Measurements from ENCODE around the gene LDB3. TPM values are rescaled to one million over a fixed set of nuclear protein-coding genes. Genes with fewer than 3 reads are reported as not detected.

Gene LDB3
- total and polyA plus RNA-seq, 10 donors, result 0.14 to 1.2 (median 0.36) TPM; not detected in 2

GRCh38 chr10:86681047-86681446 lies 12.7 kb downstream of the LDB3 start:
- no peak overlapping the region for H3K27ac ChIP-seq
- no peak for DNase-seq
- intact Hi-C loops (cut with DNase I; ENCODE audit: low total_unique reads), result no loop called here
- no peak overlapping the region for H3K4me3 ChIP-seq
- TF ChIP-seq POLR2A (IDR thresholded peaks at IDR 0.05) (no peak), CTCF (IDR thresholded peaks at IDR 0.05 in 8 of 11, conservative IDR thresholded peaks at IDR 0.05 in 3 of 11) (no peak), POLR2AphosphoS5 (IDR thresholded peaks at IDR 0.05) (no peak)
- H3K9me3 ChIP-seq, result no peaks in the 10 kb centered on the region
- peaks cover 0 to 8% (median 0%) of the 10 kb centered on the region in 6 donors for H3K4me1 ChIP-seq
- no peaks in the 10 kb centered on the region for H3K36me3 ChIP-seq
- 65 to 80% (median 74%) methylated on average over 7 to 14 of the region's 14 CpGs for WGBS, 5 donors
- H3K27me3 ChIP-seq (replicated peaks in 1 of 7), result peaks cover 0 to 59% (median 5%) of the 10 kb centered on the region in 7 donors

GRCh38 chr10:86681722-86682386 lies 13.5 kb downstream of the LDB3 start:
- no peak for TF ChIP-seq POLR2A (IDR thresholded peaks at IDR 0.05)
- no peak for TF ChIP-seq CTCF (IDR thresholded peaks at IDR 0.05 in 8 of 11, conservative IDR thresholded peaks at IDR 0.05 in 3 of 11)
- TF ChIP-seq POLR2AphosphoS5 (IDR thresholded peaks at IDR 0.05), result no peak
- H3K36me3 ChIP-seq, result no peaks in the 10 kb centered on the region
- peaks cover 0 to 8% (median 0%) of the 10 kb centered on the region in 6 donors for H3K4me1 ChIP-seq
- H3K27me3 ChIP-seq (replicated peaks in 1 of 7), result peaks cover 0 to 64% (median 5%) of the 10 kb centered on the region in 7 donors
- H3K4me3 ChIP-seq, result no peak overlapping the region
- intact Hi-C loops (cut with DNase I; ENCODE audit: low total_unique reads), result no loop called here
- no peaks in the 10 kb centered on the region for H3K9me3 ChIP-seq
- DNase-seq, result no peak
- WGBS, 5 donors, result 85 to 92% (median 89%) methylated on average over 20 to 22 of the region's 22 CpGs
- H3K27ac ChIP-seq, result no peak overlapping the region

DNA sequence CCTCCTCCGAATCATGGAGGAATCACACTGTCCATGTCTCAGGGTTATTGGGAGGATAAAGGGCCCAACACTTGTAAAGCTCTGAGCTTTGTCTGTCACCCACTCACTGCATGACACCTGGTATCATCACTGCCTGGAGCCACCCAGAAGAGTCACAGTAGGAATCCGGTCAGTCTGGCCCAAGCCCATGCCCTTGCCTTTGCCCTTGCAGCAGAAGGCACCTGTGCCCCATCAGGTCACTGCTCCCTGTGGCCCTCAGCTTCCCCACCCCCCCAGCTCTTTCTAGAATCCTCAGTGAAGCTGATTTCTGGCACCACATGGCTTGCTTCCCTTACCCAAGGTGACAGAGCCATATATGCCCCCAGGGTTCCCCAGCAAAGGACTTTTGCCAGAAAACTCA lies 14.4 kb downstream of the LDB3 start:
- Histone ChIP-seq H3K9me3 (no peaks in the 10 kb centered on the region), H3K27ac (no peak overlapping the region), H3K36me3 (no peaks in the 10 kb centered on the region), H3K4me1 (peaks cover 0 to 8% (median 0%) of the 10 kb centered on the region in 6 donors), H3K4me3 (no peak overlapping the region), H3K27me3 (replicated peaks in 1 of 7) (peaks cover 0 to 69% (median 5%) of the 10 kb centered on the region in 7 donors)
- intact Hi-C loops (cut with DNase I; ENCODE audit: low total_unique reads), result no loop called here
- TF ChIP-seq POLR2A (IDR thresholded peaks at IDR 0.05), result no peak
- TF ChIP-seq CTCF (IDR thresholded peaks at IDR 0.05 in 8 of 11, conservative IDR thresholded peaks at IDR 0.05 in 3 of 11), result no peak
- no peak for TF ChIP-seq POLR2AphosphoS5 (IDR thresholded peaks at IDR 0.05)
- 72 to 92% (median 87%) methylated on average over 2 of the region's 2 CpGs for WGBS, 5 donors
- no peak for DNase-seq

DNA sequence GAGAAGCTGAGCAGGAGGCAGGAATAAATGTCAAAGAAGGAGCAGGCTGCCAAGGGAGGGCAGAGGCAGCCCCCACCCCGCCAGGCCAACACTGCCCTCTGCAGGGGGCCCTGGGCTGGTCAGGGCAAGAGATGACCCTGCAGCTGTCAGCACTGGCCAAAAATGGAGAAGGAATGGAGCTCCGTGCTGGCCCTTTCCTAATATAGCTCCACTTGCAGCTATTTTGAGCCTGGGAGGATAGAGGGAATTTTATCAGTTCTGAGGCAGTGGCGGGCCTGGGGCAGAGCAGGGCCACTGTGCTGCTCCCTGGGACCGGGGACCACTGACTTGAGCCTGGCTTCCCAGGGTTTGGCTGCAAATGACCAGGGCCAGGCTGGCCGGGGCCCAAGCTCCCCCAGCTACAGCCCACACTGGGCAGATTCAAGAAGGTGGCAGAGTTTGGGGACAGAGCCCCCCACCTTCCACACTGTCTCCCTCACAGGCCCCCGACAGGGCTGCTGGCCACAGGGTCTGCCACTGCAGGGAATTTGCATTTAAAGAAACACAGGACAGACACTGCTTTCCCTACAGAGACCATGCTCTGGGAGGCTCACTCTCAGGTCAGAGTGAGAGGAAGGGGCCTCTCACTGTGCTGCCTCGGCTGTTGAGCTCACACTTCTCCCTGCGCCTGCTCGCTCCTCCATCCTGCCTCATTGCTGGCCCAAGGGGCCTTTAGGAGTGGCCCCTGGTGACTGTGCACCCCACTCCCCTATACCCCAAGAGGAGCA lies 16.2 kb downstream of the LDB3 start:
- no peak overlapping the region for H3K4me3 ChIP-seq
- H3K9me3 ChIP-seq, result no peaks in the 10 kb centered on the region
- no peak for TF ChIP-seq POLR2A (IDR thresholded peaks at IDR 0.05)
- peak in 3 of 11 experiments; percentile 8 to 29 (median 17) for TF ChIP-seq CTCF (IDR thresholded peaks at IDR 0.05 in 8 of 11, conservative IDR thresholded peaks at IDR 0.05 in 3 of 11)
- DNase-seq, result no peak
- peaks cover 0 to 69% (median 5%) of the 10 kb centered on the region in 7 donors for H3K27me3 ChIP-seq (replicated peaks in 1 of 7)
- peaks cover 6 to 21% (median 9%) of the 10 kb centered on the region in 6 donors for H3K4me1 ChIP-seq
- H3K36me3 ChIP-seq, result no peaks in the 10 kb centered on the region
- H3K27ac ChIP-seq, result peak overlapping the region in 1 of 8 donors; percentile 47
- intact Hi-C loops (cut with DNase I; ENCODE audit: low total_unique reads), result no loop called here
- WGBS, 5 donors, result 39 to 58% (median 53%) methylated on average over 7 to 9 of the region's 9 CpGs

Data from spleen (tissue), 11 donors.